Kidney epithelial cell (primary cell): ENCODE measurements around the gene BMP6. TPM values are rescaled to one million over a fixed set of nuclear protein-coding genes. Genes with fewer than 3 reads are reported as not detected.
"Not testable (repeated sequence)": the region's sequence is repeated elsewhere in the genome, so short reads cannot be mapped to it uniquely, and the experiment has no call there.

Source experiments
- DNase-seq: peaks from one replicate; pipeline ENCODE4 v3.0.0-alpha.2; 2010; ENCODE audit warnings: low read depth
- H3K27me3 ChIP-seq: 2 replicates; pipeline ENCODE4 v1.6.0; 2011; ENCODE audit warnings: low read length; ENCODE audit not compliant: control insufficient read depth, insufficient read depth
- H3K36me3 ChIP-seq: 2 replicates; pipeline ENCODE4 v1.5.1; 2011; ENCODE audit warnings: low read length; ENCODE audit not compliant: control insufficient read depth, insufficient read depth
- H3K4me3 ChIP-seq: 2 replicates; pipeline ENCODE4 v1.5.1; 2011; ENCODE audit warnings: low read depth, mild to moderate bottlenecking, control low read depth, low read length
- total RNA-seq: library from RNA; depleted of rRNA; stranded (reverse); fragments of >200 nt; gene quantifications from 2 replicates; pipeline ENCODE4 v1.2.3, GENCODE V29; 2015
- TF ChIP-seq, protein P1 (sequence below): IDR thresholded peaks from 2 replicates; pipeline ENCODE4 v1.5.1; 2011; ENCODE audit warnings: mild to moderate bottlenecking, moderate library complexity, low read length, control low read depth, inconsistent platforms; ENCODE audit not compliant: insufficient read depth, poor library complexity, severe bottlenecking

BMP6 gene
- total RNA-seq, 1 donor from 2014 or later: 1.1 TPM

DNA sequence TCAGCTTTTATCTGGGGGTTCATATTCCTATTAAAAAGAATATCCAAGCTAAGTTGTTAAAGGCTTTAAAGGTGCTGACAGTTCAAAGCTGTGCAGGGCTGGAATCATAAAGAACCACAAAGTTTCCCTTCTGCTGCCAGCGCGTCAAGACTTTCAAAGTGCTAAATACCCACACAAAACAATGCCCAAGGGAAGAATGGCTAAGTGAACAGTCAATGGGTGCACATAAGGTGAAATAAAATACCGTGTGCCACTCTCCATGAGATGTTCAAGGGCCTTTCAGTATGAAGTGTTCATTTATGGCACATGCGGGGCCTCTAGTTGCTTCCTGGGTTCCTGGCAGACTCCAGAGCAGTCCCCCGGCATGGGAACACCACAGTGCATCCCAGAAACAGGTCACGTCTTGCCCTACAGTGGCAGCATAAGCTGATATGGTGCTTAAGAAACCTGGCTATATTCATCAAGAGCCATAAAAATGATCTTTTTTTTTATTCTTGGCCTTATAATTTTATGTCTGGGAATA lies 170.6 kb downstream of the BMP6 start:
- peaks cover 2% of the 10 kb centered on the region for H3K36me3 ChIP-seq
- H3K4me3 ChIP-seq: no peak overlapping the region
- TF ChIP-seq, protein P1, sequence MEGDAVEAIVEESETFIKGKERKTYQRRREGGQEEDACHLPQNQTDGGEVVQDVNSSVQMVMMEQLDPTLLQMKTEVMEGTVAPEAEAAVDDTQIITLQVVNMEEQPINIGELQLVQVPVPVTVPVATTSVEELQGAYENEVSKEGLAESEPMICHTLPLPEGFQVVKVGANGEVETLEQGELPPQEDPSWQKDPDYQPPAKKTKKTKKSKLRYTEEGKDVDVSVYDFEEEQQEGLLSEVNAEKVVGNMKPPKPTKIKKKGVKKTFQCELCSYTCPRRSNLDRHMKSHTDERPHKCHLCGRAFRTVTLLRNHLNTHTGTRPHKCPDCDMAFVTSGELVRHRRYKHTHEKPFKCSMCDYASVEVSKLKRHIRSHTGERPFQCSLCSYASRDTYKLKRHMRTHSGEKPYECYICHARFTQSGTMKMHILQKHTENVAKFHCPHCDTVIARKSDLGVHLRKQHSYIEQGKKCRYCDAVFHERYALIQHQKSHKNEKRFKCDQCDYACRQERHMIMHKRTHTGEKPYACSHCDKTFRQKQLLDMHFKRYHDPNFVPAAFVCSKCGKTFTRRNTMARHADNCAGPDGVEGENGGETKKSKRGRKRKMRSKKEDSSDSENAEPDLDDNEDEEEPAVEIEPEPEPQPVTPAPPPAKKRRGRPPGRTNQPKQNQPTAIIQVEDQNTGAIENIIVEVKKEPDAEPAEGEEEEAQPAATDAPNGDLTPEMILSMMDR: no peak
- DNase-seq: no peak
- no peaks in the 10 kb centered on the region for H3K27me3 ChIP-seq

DNA sequence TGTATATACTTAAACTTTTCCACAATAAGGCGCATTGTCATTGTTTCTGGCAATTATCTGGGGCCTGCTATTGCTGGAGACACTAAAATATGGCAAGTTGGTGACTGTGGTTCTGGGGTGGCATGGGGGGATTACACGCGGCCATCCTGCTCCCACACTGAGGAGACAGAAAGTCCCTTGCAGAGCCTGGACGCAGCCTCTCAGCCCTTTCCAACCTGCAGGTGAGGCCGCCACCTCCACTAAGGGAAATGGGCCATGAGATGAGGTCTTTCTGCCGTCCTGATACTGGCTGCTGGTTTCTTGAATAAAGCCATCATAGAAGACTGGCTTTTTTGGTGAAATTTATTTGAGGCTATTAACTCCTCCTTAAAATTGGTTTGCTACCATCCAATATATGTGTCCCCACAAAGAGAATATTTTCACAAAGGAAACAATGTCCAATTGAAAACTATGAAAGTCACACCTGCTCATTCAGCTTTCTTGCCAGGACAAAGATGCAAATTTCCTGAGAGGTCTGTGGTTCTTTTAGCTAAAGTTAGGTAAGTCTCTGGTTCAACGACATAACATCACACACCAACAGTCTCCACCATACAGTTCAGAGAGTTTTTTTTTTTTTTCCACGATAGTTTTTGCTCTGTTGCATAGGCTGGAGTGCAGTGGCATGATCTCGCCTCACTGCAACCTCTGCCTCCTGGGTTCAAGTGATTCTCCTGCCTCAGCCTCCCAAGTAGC lies 171.7 kb downstream of the BMP6 start:
- Histone ChIP-seq H3K36me3 (peaks cover 4% of the 10 kb centered on the region), H3K27me3 (no peaks in the 10 kb centered on the region), H3K4me3 (no peak overlapping the region)
- TF ChIP-seq, protein P1: no peak
- DNase-seq: no peak

DNA sequence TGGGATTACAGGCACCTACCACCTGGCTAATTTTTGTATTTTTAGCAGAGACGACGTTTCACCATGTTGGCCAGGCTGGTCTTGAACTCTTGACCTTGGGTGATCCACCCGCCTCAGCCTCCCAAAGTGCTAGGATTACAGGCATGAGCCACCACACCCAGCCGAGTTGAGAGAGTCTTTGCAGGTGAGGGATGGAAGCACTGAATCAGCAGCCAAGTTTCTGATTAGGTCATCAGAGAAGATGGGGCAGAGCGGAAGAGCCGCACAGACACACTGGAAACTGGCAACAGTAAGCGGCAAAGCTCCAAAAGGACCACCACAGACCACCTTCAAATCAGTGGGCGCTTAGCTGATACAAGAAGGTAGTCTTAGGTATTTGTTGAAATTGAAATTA lies 172.3 kb downstream of the BMP6 start:
- DNase-seq, H3K4me3 ChIP-seq, H3K36me3 ChIP-seq, H3K27me3 ChIP-seq: not testable (repeated sequence)

DNA sequence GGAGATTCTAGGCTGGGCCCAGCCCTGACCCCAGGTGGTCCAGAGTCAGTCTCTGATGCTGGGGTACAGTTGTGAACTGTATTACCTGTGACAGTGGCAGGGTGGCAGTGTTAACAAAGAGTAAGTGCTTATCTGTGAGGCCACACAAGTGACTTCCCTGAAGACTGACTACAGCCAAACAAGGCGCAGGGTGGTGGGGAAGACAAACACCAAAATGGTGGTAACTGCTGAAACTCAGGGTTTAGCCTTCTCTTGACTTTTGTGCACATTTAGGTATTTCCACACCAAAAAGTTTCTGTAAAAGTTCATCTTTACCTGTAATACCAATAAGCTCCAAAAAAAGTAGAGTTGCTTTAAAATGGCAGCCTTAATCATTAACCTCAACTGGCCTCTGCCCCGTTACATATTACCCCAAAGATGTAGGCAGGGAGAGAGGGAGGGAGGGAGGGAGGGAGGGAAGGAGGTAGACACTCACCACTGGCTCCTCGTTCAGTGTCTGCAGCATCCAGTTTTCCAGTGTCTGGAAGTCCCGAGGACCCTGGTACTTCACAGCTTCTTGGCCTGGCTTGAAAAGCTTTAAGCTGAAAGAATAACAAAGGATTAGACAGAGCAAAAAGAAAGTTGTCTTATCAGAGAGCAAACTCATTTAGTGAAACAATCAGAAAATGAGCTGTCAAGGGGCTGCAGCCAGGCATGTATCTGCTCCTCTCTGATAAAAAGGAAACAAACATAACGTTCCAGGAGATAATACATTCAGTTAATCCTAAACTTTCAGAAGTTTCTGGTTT lies 173.4 kb downstream of the BMP6 start:
- DNase-seq: no peak
- Histone ChIP-seq H3K4me3 (no peak overlapping the region), H3K27me3 (no peaks in the 10 kb centered on the region), H3K36me3 (peaks cover 6% of the 10 kb centered on the region)
- TF ChIP-seq, protein P1: no peak

DNA sequence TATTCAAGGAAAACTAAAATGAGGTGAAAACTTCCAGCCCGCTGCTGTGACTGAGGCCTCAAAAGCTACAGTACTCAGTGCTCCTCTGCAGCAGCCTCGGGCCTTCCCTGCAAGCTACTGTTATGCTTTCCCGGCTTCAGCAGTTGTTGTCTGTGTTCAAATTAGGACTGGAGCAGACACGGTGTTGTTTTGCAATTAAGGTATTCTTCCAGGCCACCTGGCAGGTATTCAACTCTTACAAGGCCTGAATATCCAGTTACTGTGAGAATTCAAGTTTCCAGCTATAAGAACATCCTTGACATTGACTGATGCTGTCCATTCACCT lies 174.0 kb downstream of the BMP6 start:
- no peaks in the 10 kb centered on the region for H3K27me3 ChIP-seq
- H3K4me3 ChIP-seq: no peak overlapping the region
- peaks cover 6% of the 10 kb centered on the region for H3K36me3 ChIP-seq
- DNase-seq: no peak
- TF ChIP-seq, protein P1: no peak

DNA sequence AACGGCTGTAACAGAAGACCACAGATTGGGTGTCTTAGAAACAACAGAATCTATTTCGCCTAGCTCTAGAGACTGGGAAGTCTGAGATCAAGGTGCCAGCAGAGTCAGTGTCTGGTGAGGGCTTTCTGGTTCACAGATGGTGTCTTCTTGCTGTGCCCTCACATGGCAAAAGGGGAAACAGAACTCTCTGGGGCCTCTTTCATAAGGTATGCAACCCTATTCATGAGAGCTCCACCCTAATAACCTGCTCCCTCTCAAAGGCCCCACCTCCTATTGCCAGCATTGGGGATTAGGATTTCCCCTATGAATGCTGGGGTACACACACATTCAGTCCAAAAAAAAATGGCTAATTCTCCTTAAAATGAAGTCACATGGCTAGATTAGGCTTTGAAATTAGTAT lies 174.7 kb downstream of the BMP6 start:
- H3K4me3 ChIP-seq: no peak overlapping the region
- DNase-seq: no peak
- no peaks in the 10 kb centered on the region for H3K27me3 ChIP-seq
- peaks cover 6% of the 10 kb centered on the region for H3K36me3 ChIP-seq
- TF ChIP-seq, protein P1: no peak
